Immature natural killer cell (primary cell): ENCODE results near the gene RAP1B. TPM values are rescaled to one million over a fixed set of nuclear protein-coding genes. Genes with fewer than 3 reads are reported as not detected.

ENCODE experiments used
- DNase-seq, 3 donors: peaks; one replicate each; pipeline ENCODE4 v3.0.0; 2022; ENCODE audit warnings: mixed read lengths in 1 of 3
- H3K27ac Mint-ChIP-seq, 6 donors: one replicate each; pipeline ENCODE4 v1.8.0; 2020; ENCODE audit warnings: mixed read lengths in 6 of 6, mild to moderate bottlenecking in 5 of 6, inconsistent platforms in 4 of 6, moderate library complexity in 3 of 6
- H3K27me3 Mint-ChIP-seq, 3 donors: one replicate each; pipeline ENCODE4 v1.8.0; 2020 to 2021; ENCODE audit warnings: low read depth in 3 of 3, mild to moderate bottlenecking in 3 of 3, mixed read lengths in 3 of 3, moderate library complexity in 3 of 3, inconsistent platforms in 1 of 3
- H3K36me3 Mint-ChIP-seq, 3 donors: one replicate each; pipeline ENCODE4 v1.8.0; 2020; ENCODE audit warnings: mixed read lengths in 3 of 3, inconsistent platforms in 2 of 3, mild to moderate bottlenecking in 2 of 3
- H3K4me1 Mint-ChIP-seq, 2 donors: one replicate each; pipeline ENCODE4 v1.8.0; 2020; ENCODE audit warnings: inconsistent platforms in 2 of 2, mild to moderate bottlenecking in 2 of 2, mixed read lengths in 2 of 2, moderate library complexity in 1 of 2
- H3K4me3 Mint-ChIP-seq, 5 donors: one replicate each; pipeline ENCODE4 v1.8.0; 2020; ENCODE audit warnings: mild to moderate bottlenecking in 5 of 5, mixed read lengths in 5 of 5, inconsistent platforms in 3 of 5, moderate library complexity in 3 of 5
- H3K9me3 Mint-ChIP-seq, 6 donors: one replicate each; pipeline ENCODE4 v1.8.0; 2020; ENCODE audit warnings: mild to moderate bottlenecking in 6 of 6, mixed read lengths in 6 of 6, inconsistent platforms in 4 of 6, moderate library complexity in 3 of 6
- polyA plus RNA-seq, 3 donors: library from polyadenylated mRNA; unstranded; fragments of 300-500 nt; fragmentation: Illumina TruSeq; gene quantifications; one replicate each; pipeline ENCODE4 v1.2.3, GENCODE V29; 2021

RAP1B gene
- 1,000 to 10,000 TPM; 1,248 to 1,847 (median 1,256) TPM for polyA plus RNA-seq

- H3K9me3 Mint-ChIP-seq, result no peaks in the 10 kb centered on the region
- H3K4me3 Mint-ChIP-seq, result peak within 1 kb of the TSS; percentile 93 to 98 (median 96)
- peaks cover 18 to 21% (median 20%) of the 10 kb centered on the region in 3 donors for H3K36me3 Mint-ChIP-seq
- peak; percentile 89 to 93 (median 92) for DNase-seq
- peaks cover 47 to 52% of the 10 kb centered on the region in 2 donors for H3K4me1 Mint-ChIP-seq
- H3K27me3 Mint-ChIP-seq, result peaks cover 12 to 27% (median 14%) of the 10 kb centered on the region in 3 donors
- H3K27ac Mint-ChIP-seq, result peak within 1 kb of the TSS; percentile 93 to 98 (median 97)
These were observed at the start of gene RAP1B for GRCh38 chr12:68610370-68611093. Gene RAP1B (plus strand): TSS chr12:68610899. CDS start chr12:68648725, 37,826 bp downstream.

- peaks cover 0 to 1% (median 0%) of the 10 kb centered on the region in 6 donors for H3K9me3 Mint-ChIP-seq
- H3K27me3 Mint-ChIP-seq, result peaks cover 0 to 3% (median 0%) of the 10 kb centered on the region in 3 donors
- DNase-seq, result no peak
- peaks cover 24 to 38% of the 10 kb centered on the region in 2 donors for H3K4me1 Mint-ChIP-seq
- H3K27ac Mint-ChIP-seq, result no peak overlapping the region
- no peak overlapping the region for H3K4me3 Mint-ChIP-seq
- H3K36me3 Mint-ChIP-seq, result no peaks in the 10 kb centered on the region
These were observed 48.9 kb upstream of the RAP1B start for GRCh38 chr12:68561830-68562229.

GRCh38 chr12:68564166-68564565 lies 46.5 kb upstream of the RAP1B start:
- Mint-ChIP-seq H3K9me3 (no peaks in the 10 kb centered on the region), H3K4me3 (no peak overlapping the region), H3K27me3 (peaks cover 0 to 3% (median 0%) of the 10 kb centered on the region in 3 donors), H3K36me3 (no peaks in the 10 kb centered on the region), H3K4me1 (peaks cover 22 to 24% of the 10 kb centered on the region in 2 donors), H3K27ac (peak overlapping the region in 1 of 6 donors; percentile 72)
- DNase-seq, result no peak

- peak overlapping the region in 2 of 5 donors; percentile 13 to 16 for H3K4me3 Mint-ChIP-seq
- H3K27ac Mint-ChIP-seq, result peak overlapping the region in 5 of 6 donors; percentile 8 to 62 (median 57)
- peaks cover 0 to 2% (median 0%) of the 10 kb centered on the region in 3 donors for H3K27me3 Mint-ChIP-seq
- no peaks in the 10 kb centered on the region for H3K36me3 Mint-ChIP-seq
- DNase-seq, result no peak
- H3K4me1 Mint-ChIP-seq, result peaks cover 22 to 24% of the 10 kb centered on the region in 2 donors
- no peaks in the 10 kb centered on the region for H3K9me3 Mint-ChIP-seq
These were observed 45.3 kb upstream of the RAP1B start for GRCh38 chr12:68565391-68565903.

- Mint-ChIP-seq H3K9me3 (no peaks in the 10 kb centered on the region), H3K4me1 (peaks cover 39 to 46% of the 10 kb centered on the region in 2 donors), H3K36me3 (no peaks in the 10 kb centered on the region), H3K27me3 (peaks cover 0 to 1% (median 0%) of the 10 kb centered on the region in 3 donors), H3K4me3 (no peak overlapping the region), H3K27ac (peak overlapping the region in 1 of 6 donors; percentile 34)
- DNase-seq, result no peak
These were observed 41.7 kb upstream of the RAP1B start for GRCh38 chr12:68568922-68569569.

- Mint-ChIP-seq H3K27me3 (peaks cover 0 to 1% (median 0%) of the 10 kb centered on the region in 3 donors), H3K36me3 (no peaks in the 10 kb centered on the region), H3K9me3 (no peaks in the 10 kb centered on the region), H3K4me1 (peaks cover 21 to 25% of the 10 kb centered on the region in 2 donors), H3K27ac (peak overlapping the region in 3 of 6 donors; percentile 1 to 59 (median 1)), H3K4me3 (peak overlapping the region in 3 of 5 donors; percentile 1 to 10 (median 1))
- no peak for DNase-seq
These were observed 38.0 kb upstream of the RAP1B start for GRCh38 chr12:68572661-68573060.

- DNase-seq, result no peak
- no peaks in the 10 kb centered on the region for H3K9me3 Mint-ChIP-seq
- no peaks in the 10 kb centered on the region for H3K36me3 Mint-ChIP-seq
- no peak overlapping the region for H3K27ac Mint-ChIP-seq
- peaks cover 21 to 30% of the 10 kb centered on the region in 2 donors for H3K4me1 Mint-ChIP-seq
- H3K4me3 Mint-ChIP-seq, result no peak overlapping the region
- H3K27me3 Mint-ChIP-seq, result peaks cover 0 to 1% (median 0%) of the 10 kb centered on the region in 3 donors
These were observed 37.3 kb upstream of the RAP1B start for GRCh38 chr12:68573406-68573805.

- Mint-ChIP-seq H3K4me3 (no peak overlapping the region), H3K4me1 (peaks cover 6 to 22% of the 10 kb centered on the region in 2 donors), H3K27ac (no peak overlapping the region), H3K9me3 (no peaks in the 10 kb centered on the region), H3K36me3 (no peaks in the 10 kb centered on the region), H3K27me3 (peaks cover 0 to 2% (median 0%) of the 10 kb centered on the region in 3 donors)
- no peak for DNase-seq
These were observed 32.8 kb upstream of the RAP1B start for GRCh38 chr12:68577949-68578348.

GRCh38 chr12:68578765-68579164 lies 31.9 kb upstream of the RAP1B start:
- Mint-ChIP-seq H3K36me3 (no peaks in the 10 kb centered on the region), H3K27ac (peak overlapping the region in 1 of 6 donors; percentile 74), H3K9me3 (no peaks in the 10 kb centered on the region), H3K27me3 (peaks cover 0 to 2% (median 0%) of the 10 kb centered on the region in 3 donors), H3K4me3 (no peak overlapping the region), H3K4me1 (peaks cover 6 to 17% of the 10 kb centered on the region in 2 donors)
- DNase-seq, result no peak

GRCh38 chr12:68579254-68579653 lies 31.4 kb upstream of the RAP1B start:
- H3K9me3 Mint-ChIP-seq, result no peaks in the 10 kb centered on the region
- DNase-seq, result no peak
- H3K4me1 Mint-ChIP-seq, result peaks cover 6 to 17% of the 10 kb centered on the region in 2 donors
- peaks cover 0 to 2% (median 0%) of the 10 kb centered on the region in 3 donors for H3K27me3 Mint-ChIP-seq
- no peak overlapping the region for H3K27ac Mint-ChIP-seq
- H3K4me3 Mint-ChIP-seq, result no peak overlapping the region
- no peaks in the 10 kb centered on the region for H3K36me3 Mint-ChIP-seq

- peaks cover 7 to 20% of the 10 kb centered on the region in 2 donors for H3K4me1 Mint-ChIP-seq
- no peak for DNase-seq
- peaks cover 0 to 2% (median 0%) of the 10 kb centered on the region in 3 donors for H3K27me3 Mint-ChIP-seq
- H3K36me3 Mint-ChIP-seq, result no peaks in the 10 kb centered on the region
- no peak overlapping the region for H3K27ac Mint-ChIP-seq
- no peaks in the 10 kb centered on the region for H3K9me3 Mint-ChIP-seq
- H3K4me3 Mint-ChIP-seq, result no peak overlapping the region
These were observed 29.8 kb upstream of the RAP1B start for GRCh38 chr12:68580911-68581310.

- no peak for DNase-seq
- Mint-ChIP-seq H3K4me3 (no peak overlapping the region), H3K9me3 (no peaks in the 10 kb centered on the region), H3K27ac (no peak overlapping the region), H3K4me1 (peaks cover 13 to 29% of the 10 kb centered on the region in 2 donors), H3K36me3 (no peaks in the 10 kb centered on the region), H3K27me3 (peaks cover 0 to 3% (median 2%) of the 10 kb centered on the region in 3 donors)
These were observed 28.8 kb upstream of the RAP1B start for GRCh38 chr12:68581926-68582325.

- H3K27ac Mint-ChIP-seq, result peak overlapping the region in 4 of 6 donors; percentile 20 to 74 (median 57)
- peaks cover 7 to 14% (median 8%) of the 10 kb centered on the region in 6 donors for H3K9me3 Mint-ChIP-seq
- H3K27me3 Mint-ChIP-seq, result peaks cover 0 to 7% (median 5%) of the 10 kb centered on the region in 3 donors
- peaks cover 7 to 11% (median 7%) of the 10 kb centered on the region in 3 donors for H3K36me3 Mint-ChIP-seq
- DNase-seq, result no peak
- H3K4me3 Mint-ChIP-seq, result no peak overlapping the region
- H3K4me1 Mint-ChIP-seq, result peaks cover 32 to 39% of the 10 kb centered on the region in 2 donors
These were observed 24.7 kb upstream of the RAP1B start for GRCh38 chr12:68585966-68586365.
